Neural cell (in vitro differentiated cells): ENCODE measurements around the gene NAGS.

Experiments used
- CTCF ChIP-seq: fragments of 450-650 bp; IDR thresholded peaks from 2 replicates; pipeline ENCODE4 v1.5.1; 2014; ENCODE audit warnings: antibody characterized with exemption, mild to moderate bottlenecking, moderate library complexity; ENCODE audit not compliant: poor library complexity, severe bottlenecking
- EP300 ChIP-seq: fragments of 450-650 bp; conservative IDR thresholded peaks from 2 replicates; pipeline ENCODE4 v1.6.1; 2014; ENCODE audit warnings: antibody characterized with exemption, mild to moderate bottlenecking, moderate library complexity; ENCODE audit not compliant: poor library complexity, severe bottlenecking
- EZH2 ChIP-seq: fragments of 200-600, 300-800 bp; shearing (Covaris generic), sonication (generic); IDR thresholded peaks from 2 replicates; pipeline ENCODE4 v1.6.1; 2014; ENCODE audit warnings: antibody characterized with exemption, low read length, borderline replicate concordance, mild to moderate bottlenecking; ENCODE audit not compliant: insufficient read depth, poor library complexity, severe bottlenecking
- MXI1 ChIP-seq: fragments of 450-650 bp; conservative IDR thresholded peaks from 2 replicates; pipeline ENCODE4 v1.6.1; 2014; ENCODE audit warnings: antibody characterized with exemption, mild to moderate bottlenecking; ENCODE audit not compliant: poor library complexity, severe bottlenecking
- POLR2AphosphoS5 ChIP-seq: IDR thresholded peaks from 2 replicates; pipeline ENCODE4 v1.6.1; 2012
- RAD21 ChIP-seq: fragments of 450-650 bp; conservative IDR thresholded peaks from 2 replicates; pipeline ENCODE4 v1.6.1; 2014; ENCODE audit warnings: antibody characterized with exemption, mild to moderate bottlenecking, moderate library complexity
- REST ChIP-seq: IDR thresholded peaks from 2 replicates; pipeline ENCODE4 v1.6.1; 2012; ENCODE audit warnings: borderline replicate concordance
- SMC3 ChIP-seq: fragments of 450-650 bp; conservative IDR thresholded peaks from 2 replicates; pipeline ENCODE4 v1.6.1; 2014; ENCODE audit warnings: antibody characterized with exemption, mild to moderate bottlenecking, moderate library complexity; ENCODE audit not compliant: poor library complexity
- TAF1 ChIP-seq: IDR thresholded peaks from 2 replicates; pipeline ENCODE4 v1.6.1; 2012; ENCODE audit warnings: low read depth

GRCh38 chr17:44039829-44040635 lies 35.6 kb downstream of the NAGS start:
- no peak for TF ChIP-seq POLR2AphosphoS5
- TF ChIP-seq CTCF = no peak
- TF ChIP-seq MXI1 = no peak
- TF ChIP-seq REST = no peak
- no peak for TF ChIP-seq EP300
- TF ChIP-seq EZH2 = no peak
- TF ChIP-seq RAD21 = no peak
- no peak for TF ChIP-seq TAF1
- no peak for TF ChIP-seq SMC3
